Activated CD8-positive, alpha-beta memory T cell treated with anti-CD3 and anti-CD28 coated beads for 24 hours (primary cell): Measurements from ENCODE around the gene CALCOCO1.
"Not testable (repeated sequence)": the region's sequence is repeated elsewhere in the genome, so short reads cannot be mapped to it uniquely, and the experiment has no call there.

Source experiments
- DNase-seq: peaks from one replicate; pipeline ENCODE4 v3.0.0-alpha.2; 2020

Gene CALCOCO1

DNA sequence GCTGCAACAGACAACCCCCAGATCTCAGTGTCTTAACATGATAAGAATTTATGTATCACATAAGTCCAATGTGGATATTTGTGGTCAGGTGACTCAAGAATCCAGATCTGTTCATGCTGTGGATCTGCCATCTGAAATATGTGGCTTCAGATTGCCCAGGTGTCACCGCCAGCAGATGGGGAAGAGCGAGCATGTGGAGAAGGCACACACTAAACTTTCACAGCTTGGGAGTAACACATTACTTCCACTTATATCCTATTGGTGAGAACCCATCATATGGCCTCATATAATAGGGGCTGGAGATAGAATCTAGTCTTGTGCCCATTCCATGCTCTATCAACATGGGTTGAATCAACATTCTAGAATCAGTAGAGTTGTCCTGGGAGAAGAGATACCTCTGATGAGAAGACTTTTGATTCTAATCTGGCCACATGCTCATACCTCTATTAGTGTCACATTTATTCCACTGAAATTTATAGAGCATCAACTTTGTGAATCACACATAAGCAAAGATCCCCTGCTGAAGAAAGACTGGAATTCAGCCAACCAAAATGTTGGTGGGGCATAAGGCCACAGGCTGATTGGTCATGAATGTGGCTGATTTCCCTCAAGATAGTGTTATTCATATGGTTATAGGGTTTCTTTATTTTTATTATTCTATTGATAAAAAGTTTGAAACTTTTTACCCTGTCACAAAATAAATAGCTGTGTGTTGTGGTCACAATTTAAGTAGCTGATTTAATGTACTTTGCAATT is 6.0 kb upstream of the CALCOCO1 start:
- DNase-seq: no peak

- DNase-seq: no peak
Observed at GRCh38 chr12:53729644-53730043, 2.4 kb upstream of the CALCOCO1 start.

DNA sequence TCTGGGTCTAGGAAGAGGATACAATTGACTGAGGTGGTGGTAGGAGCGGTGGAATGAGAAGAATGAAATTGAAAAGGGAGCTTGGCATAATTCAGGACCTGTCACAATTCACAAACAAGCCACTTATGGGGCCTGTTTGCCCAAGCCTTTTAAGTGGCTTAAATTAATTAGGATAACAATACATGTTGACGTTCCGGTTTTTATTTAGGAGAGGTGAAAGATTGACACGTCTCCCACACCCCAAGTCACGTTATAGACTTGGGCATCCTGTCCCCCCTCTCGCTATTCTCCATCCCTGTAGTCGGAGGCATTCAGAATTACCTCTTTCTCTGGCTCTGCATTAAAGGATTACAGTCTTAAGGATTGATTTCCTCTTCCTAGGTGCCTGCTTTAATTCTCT is 954 bp upstream of the CALCOCO1 start:
- DNase-seq: no peak

GRCh38 chr12:53726946-53727309 is 324 bp downstream of the CALCOCO1 start:
- DNase-seq: no peak

GRCh38 chr12:53726341-53726740 is 911 bp downstream of the CALCOCO1 start:
- no peak for DNase-seq

DNA sequence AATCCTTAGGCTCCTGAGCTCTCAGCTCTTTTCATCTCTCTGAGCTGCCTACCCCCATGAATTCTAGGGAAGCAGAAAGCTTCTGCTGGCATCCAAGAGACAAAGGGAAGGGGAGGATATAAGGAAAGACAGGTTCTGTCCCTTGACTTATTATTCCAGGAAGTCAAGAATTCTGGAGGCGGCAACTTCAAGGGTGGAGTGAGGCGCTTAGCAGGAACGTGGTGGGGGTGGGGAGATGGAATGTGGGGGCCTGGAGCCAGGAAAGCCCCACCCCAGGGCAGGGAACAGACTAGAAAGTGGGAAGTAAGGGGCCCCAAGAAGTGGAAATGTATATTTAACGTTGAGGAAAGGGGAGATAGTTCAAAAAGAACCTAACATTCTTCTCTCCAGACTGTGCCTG is 1.4 kb downstream of the CALCOCO1 start:
- no peak for DNase-seq

DNA sequence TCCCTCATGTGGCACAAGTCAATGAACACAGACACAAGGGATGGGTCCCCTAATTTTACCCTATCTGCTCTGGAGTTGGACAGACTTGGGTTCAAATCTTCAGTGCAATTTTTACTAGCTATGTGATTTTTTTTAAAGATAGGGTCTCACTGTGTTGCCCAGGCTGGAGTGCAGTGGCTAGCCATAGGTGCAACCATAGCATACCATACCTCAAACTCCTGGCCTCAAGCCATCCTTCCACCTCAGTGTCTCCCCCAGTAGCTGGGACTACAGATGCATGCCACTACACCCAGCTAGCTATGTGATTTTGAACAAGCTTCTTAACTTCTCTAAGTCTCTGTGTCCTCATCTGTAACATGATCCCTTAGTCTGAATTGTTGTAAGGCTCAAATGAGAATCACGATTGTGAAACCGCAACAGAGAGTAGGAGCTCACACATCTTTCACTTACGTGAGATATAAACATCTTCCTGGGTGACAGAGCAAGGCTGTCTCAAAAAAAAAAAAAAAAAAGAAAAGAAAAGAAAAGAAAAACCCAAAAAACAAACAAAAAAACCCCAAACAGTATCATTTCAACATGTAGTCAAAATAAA is 4.7 kb downstream of the CALCOCO1 start:
- DNase-seq: no peak

DNA sequence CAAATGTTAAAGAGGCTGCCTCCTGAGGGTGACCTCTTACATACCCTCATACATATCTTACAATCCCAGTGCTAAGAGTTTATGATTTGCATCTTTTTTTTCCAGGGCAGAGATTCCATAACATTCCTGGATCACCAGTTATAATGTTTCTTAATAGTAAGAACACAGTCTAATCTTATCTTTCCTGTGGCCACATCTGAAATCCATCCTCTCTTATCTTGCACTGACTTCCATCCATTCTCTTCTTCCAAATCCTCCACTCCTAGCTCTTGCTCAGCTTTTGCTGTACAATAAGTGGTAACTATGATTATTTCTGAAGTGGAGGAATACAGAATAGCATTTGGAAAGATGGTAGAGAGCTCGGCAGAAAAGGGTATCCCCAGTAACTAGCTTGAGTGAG is 6.3 kb downstream of the CALCOCO1 start:
- no peak for DNase-seq

DNA sequence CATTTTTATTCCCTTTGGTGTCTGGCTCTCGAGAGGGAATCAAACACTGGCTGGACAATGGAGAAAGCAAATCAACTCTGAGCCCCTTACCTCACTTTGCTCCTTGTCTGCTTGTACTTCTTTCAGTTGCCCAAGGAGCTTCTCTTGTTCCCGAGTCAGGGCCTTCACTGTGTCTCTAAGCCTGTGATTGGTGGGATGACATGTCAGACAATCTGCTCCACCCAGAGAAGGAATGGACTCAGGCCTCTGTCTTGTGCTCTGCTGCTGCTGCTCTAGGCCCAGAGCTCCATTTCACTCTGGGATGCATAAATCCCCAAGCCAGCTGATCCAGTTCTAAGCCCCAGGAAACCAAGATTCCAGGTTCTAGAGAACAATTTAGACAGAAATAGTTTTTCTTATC is 7.6 kb downstream of the CALCOCO1 start:
- DNase-seq: no peak

GRCh38 chr12:53718567-53718966 is 8.7 kb downstream of the CALCOCO1 start:
- not testable (repeated sequence) for DNase-seq

- DNase-seq: no peak
Observed at GRCh38 chr12:53717319-53717718, 9.9 kb downstream of the CALCOCO1 start.

GRCh38 chr12:53714004-53714403 is 13.2 kb downstream of the CALCOCO1 start:
- no peak for DNase-seq

DNA sequence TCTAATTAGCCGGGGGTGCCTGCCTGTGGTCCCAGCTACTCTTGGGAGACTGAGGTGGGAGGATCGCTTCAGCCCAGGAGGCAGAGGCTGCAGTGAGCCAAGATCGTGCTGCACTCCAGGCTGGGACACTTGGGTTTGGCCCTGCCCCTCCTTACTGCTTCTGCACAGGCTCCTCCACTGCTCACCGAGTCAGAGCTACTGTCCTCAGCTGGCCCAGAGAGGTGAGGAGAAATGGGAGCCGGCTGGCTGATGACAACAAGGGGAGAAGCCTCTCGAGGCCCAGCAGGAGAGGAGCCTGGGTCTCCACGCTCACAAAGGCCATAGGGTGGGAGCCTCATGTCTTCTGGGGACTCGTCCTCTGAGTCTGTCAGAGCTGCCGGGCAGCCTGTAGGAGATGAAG is 13.7 kb downstream of the CALCOCO1 start:
- DNase-seq: no peak

GRCh38 chr12:53712059-53712643 is 15.1 kb downstream of the CALCOCO1 start:
- DNase-seq: no peak

DNA sequence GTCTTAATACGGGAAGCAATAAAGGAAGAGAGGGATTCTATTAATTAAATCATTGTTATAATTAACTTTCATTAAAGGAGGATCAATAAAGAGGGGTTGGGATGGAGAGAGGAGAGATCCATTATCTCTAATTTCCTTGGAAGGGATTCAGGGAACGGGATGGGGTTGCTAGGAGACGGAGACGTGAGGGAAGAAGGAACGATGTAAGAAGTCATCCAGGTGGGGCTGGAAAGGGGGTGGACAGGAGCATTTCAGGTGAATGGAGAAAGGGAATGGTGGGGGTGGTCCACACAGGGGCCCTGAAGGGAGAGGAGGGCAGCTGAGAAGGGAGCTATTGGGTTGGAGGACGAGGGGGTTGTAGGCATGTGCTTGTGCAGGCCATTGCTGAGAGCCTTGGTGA is 17.2 kb downstream of the CALCOCO1 start:
- DNase-seq: no peak

- no peak for DNase-seq
Observed at GRCh38 chr12:53709671-53710070, 17.6 kb downstream of the CALCOCO1 start.

GRCh38 chr12:53706080-53706479 is 21.2 kb downstream of the CALCOCO1 start:
- DNase-seq: no peak

DNA sequence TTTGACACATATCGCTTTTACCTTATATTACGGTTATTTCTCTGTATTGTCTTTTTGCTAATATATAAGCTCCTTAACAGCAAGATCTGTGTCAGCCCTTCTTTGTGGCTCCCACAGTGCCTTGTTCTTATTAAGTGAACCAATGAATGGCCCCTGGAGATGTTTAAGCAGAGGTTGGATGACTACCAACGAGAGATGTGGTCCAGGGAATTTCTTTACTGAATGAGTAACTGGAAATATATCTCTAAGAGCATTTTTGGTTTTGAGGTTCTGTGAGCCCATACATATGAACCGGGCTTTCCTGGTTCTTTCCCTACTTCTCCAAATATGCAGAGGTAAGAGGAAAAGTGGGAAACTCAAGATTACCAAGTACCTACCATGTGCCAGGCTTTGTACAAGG is 23.5 kb downstream of the CALCOCO1 start:
- DNase-seq: no peak

DNA sequence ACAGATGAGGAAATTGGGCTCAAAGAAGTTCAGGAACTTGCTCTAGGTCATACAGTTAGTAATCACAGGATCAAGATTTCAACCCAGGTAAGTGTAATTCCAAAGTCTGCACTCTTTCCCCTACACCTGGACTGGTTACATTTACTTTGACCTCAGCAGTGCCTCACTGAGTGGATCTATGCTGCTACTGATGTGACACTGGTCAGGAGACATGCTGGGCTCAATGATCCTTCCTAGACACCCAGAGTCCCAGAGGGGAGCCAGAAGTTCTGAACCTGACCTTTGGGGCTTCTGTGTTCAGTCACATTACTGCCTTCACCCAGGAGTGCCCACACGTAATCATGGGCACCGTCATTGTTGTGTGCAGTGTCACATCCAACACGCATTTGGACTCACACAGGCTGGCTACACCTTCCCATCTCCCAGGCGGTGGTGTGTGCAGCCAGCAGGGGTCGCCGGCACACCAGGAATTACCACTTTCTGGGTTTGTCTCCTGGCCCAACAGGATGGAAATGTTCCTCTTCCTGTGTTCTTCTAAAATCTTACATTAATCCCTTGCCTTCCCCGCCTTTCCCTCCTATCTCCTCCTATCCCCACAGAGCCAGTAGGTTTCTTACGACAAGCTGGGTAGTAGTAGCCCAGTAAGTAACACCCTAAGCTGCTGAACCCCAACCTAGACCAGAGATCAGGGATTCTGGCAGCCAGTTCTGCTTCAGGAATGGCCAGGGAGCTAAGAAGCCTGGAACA is 25.6 kb downstream of the CALCOCO1 start:
- peak; percentile 89 for DNase-seq

- DNase-seq: no peak
Observed at GRCh38 chr12:53700567-53700966, 26.7 kb downstream of the CALCOCO1 start.

DNA sequence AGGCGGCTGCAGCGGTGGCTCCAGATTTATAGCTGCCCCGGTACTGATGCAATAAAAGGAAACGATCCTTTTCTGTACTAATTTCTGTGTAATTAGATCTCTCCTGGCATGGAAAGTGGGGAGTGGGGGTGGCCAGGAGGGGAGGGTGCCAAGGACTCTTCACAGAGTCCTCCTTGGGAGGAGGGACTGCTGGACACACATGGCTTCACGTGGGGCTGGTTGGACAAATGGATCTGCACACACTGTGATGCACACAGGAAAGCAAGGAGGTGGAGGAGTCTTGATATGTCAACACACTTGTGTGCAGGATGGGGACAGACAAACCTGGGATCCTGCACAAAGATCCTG is 27.6 kb downstream of the CALCOCO1 start:
- DNase-seq: no peak

GRCh38 chr12:53698948-53699677 is 28.1 kb downstream of the CALCOCO1 start:
- DNase-seq: no peak

DNA sequence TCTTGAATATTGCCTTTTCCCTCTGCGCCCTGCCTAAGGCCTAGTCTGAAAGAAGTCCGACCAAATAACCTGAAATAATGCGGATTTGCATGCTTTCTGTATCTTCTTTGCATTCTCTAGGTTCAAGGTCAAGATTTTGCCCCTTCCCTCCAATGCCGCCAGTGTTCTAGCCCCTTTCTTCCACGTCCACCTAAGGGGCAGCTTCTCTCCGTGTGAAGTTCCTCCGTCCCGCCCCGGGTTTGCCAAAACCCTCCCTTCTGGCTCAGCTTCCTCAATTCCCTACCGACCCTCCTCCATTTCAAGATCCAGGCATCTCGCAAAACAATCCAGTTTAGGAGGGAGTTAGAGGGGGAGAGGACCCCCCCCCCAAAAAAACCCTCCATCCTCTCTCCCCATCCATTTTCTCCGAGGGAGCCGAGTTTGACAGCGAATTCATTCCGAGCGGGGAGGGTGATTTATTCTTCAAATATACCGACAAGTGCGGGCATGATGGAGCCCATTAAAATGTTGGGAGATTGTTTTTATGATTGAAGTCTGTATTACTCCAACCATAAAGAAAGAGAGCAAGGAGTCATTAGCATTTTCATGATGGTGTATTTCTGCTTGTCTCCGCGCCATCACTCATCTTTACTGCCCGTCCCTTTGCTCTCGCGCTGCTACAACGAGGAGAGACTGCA is 30.5 kb downstream of the CALCOCO1 start:
- DNase-seq: no peak
